Subcutaneous adipose tissue (tissue), 4 donors: Measurements from ENCODE around the gene PCP4. TPM values are rescaled to one million over a fixed set of nuclear protein-coding genes. Genes with fewer than 3 reads are reported as not detected.

ENCODE experiments used
- total RNA-seq, 4 donors: library from RNA; depleted of rRNA; stranded (reverse); fragments of >200 nt; gene quantifications; one replicate each; pipeline ENCODE4 v1.1.0, GENCODE V29; 2016
- TF ChIP-seq, protein P1 (sequence below): fragments of 450-650 bp; IDR thresholded peaks from one replicate; pipeline ENCODE4 v1.5.1; 2016; ENCODE audit warnings: low read depth, mild to moderate bottlenecking, control low read depth, antibody characterized with exemption, moderate library complexity

PCP4 gene
- total RNA-seq, 4 donors from 2014 or later = not detected

DNA sequence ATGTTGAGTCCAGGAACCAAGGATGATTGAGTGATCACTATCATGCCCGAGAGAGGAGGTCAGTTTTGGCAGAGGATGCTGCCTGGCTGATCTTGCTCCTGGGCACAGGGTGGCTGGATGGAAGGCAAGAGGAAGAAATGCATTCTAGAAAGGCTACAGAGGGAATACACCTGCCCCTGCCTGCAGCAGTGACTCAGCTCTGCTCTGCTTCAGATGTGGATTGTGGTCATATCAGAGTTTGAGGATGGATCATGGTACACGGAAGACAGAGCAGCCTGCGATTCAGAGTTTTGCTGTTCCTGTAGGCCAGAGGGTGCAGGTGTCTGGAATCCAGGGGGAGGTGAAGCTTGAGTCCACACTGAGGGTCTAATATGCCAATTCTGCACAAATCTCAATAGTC, 37.2 kb downstream of the PCP4 start:
- TF ChIP-seq, protein P1, sequence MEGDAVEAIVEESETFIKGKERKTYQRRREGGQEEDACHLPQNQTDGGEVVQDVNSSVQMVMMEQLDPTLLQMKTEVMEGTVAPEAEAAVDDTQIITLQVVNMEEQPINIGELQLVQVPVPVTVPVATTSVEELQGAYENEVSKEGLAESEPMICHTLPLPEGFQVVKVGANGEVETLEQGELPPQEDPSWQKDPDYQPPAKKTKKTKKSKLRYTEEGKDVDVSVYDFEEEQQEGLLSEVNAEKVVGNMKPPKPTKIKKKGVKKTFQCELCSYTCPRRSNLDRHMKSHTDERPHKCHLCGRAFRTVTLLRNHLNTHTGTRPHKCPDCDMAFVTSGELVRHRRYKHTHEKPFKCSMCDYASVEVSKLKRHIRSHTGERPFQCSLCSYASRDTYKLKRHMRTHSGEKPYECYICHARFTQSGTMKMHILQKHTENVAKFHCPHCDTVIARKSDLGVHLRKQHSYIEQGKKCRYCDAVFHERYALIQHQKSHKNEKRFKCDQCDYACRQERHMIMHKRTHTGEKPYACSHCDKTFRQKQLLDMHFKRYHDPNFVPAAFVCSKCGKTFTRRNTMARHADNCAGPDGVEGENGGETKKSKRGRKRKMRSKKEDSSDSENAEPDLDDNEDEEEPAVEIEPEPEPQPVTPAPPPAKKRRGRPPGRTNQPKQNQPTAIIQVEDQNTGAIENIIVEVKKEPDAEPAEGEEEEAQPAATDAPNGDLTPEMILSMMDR = no peak

DNA sequence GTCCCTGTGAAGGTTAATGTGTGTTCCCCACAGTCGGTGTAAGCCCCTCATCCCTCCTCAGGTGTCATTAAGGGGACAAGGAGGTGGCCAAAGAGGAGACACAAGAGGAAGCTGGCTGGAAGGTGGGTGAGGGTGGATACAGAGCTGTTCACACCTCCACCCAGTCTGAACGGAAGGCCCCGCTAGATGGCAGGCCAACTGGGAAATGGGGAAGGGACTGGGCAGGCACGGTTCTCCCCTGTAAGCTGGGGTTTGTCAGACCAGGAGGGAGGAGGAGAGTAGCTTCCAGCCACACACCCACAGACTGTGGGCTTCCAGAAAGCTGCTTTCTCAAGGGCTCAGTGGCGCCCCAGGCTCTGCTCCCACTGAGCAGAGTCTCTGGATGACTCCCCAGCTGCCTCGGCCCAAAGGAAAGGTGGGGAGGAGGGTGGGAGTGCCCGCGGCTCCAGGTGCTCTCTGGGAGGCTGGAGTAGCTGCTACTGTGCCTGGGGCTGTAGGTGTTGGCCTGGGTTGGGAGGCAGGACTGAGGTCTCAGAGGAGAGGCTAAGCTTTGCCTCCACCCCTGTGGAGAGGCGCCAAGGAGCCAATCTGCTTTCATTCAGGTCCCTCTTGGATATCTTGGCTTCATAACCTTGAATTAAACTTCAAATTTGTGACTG, 41.2 kb downstream of the PCP4 start:
- TF ChIP-seq, protein P1 = no peak

DNA sequence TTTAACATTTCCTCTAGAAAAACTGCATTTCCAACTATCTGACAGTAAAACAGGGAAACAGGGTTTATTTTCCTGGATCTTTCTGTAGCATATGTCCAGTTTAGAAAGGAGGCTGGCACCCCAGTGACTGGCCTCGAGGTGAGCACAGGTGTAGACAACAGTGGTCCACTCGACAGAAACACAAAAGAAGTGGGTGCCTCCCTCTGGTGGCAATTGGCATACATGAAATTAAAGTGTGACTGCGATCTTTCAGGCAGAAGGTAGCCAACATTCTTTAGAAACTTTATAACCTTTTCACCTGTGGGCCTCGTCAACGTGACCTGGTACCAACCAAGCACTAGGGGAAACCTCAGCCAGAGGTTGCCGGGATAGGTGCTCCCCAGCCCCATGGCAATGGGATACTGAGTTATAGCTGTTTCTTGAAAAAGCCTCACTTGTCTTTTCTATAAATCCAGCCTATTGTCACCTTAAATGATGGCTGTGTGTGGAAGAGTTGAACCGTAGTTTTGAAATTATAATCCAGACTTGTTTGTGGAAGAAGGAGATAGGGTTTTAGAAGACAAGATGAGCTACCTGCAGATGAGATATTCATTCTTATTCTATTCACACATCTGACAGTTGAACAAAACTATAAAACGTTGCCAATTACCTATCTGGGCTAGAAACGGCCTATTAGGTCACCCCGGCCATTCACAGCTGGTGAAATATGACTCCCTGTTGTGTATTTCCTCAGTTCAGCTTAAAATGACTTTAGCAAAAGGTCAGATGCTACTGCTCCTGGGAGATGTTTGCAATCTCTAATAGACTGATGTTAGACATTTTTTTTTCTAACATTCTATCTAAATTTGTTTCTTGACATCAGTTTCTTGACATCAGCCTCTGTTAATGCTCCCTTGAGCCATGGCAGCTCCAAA, 44.3 kb downstream of the PCP4 start:
- TF ChIP-seq, protein P1 = no peak

DNA sequence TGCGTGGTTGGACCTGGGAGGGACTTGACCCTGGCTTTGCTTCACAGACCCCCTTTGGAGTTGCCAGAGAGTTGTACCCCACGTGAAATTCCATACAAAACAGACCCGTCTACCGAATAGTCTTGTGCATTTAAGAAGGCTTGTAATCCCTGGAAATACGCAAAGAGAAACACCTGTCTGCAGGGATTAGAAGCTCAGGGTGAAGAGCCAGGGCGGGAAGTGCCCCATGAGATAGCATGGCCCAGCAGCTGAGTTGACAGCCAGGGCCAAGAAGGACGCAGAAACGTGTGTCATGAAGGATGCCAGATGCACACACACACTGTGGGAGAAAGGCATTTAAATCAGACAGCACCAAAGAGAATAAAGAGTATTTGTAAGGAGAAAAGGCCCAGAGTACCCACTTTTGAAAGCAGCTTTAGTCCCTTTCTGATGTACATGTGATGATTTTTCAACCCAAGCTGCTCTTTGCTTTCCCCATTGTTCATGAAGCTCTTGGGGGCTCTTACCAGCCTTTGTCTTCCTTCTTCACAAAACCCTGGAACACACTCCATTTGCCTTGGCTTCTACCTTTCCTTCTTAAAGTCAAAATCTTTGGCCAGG, 46.6 kb downstream of the PCP4 start:
- TF ChIP-seq, protein P1 = no peak

DNA sequence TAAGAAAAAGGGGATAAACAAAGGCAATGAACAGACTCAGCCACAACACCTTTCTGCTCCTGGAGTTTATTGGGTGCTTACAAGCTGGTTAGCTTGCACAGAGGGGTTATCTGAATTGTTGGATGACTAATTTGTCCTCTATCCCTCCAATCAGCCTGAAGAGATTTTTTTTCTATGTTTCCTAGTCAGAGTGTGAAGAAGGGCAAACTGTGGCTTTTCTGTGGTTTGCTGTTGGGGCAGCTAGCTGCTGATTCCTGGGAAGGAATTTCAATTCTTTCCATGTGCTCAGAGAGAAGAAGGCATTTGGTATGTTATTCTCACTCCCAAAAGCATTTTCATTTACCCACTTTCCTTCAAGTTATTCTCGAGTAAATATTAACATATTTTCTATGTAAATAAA, 48.6 kb downstream of the PCP4 start:
- TF ChIP-seq, protein P1 = no peak

DNA sequence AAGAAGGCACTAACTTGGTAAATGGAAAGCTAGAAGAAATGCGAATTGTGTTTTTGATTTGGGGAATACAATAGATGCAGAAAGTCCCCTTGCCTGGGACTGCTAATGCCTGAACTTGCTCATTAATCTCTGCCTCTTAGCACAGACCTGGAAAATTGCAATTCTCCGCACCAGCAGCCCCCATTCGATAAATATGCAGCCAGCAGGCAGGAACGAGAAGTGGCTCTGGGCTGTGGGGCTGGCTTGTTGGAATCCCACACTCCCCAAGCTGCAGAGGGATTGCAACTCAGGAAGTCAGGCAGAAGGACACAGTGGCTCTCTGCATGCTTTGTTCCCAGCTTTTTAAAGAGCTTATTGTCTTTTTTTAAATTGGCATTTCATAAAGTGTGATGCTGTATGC, 51.3 kb downstream of the PCP4 start:
- TF ChIP-seq, protein P1 = no peak

DNA sequence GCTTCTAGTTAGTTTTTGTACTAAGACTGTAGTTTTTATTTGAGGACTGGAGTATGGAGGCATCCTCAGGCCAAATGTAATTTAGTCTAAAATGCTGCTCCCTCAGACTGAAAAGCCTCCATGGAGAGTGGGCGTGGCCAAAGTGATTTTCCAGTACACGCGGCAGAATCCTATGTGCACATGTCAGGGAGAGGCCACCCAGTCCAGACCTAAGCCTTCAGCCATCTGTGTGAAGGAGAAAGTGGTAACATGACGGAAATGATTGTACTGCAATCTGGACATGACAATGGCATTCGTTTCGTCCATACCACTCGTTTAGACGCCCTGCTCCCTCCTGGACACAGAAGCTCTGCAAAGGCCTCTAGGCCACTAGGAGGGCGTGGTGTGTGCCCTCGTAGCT, 56.2 kb downstream of the PCP4 start:
- TF ChIP-seq, protein P1 = no peak
